HepG2 (cell line): Measurements from ENCODE around the gene CENPE.

ENCODE experiments used
- PHF20 ChIP-seq: sonication (generic); formaldehyde crosslinking; IDR thresholded peaks from 2 replicates; pipeline ENCODE4 v1.5.0; 2020; ENCODE audit warnings: mild to moderate bottlenecking, missing genetic modification reagents
- POLR2AphosphoS5 ChIP-seq: IDR thresholded peaks from 2 replicates; pipeline ENCODE4 v1.6.1; 2012; ENCODE audit warnings: low read depth, low read length
- REPIN1 ChIP-seq: sonication (generic); formaldehyde crosslinking; IDR thresholded peaks from 2 replicates; pipeline ENCODE4 v1.8.0; 2022; ENCODE audit warnings: missing genetic modification reagents, low read depth, mild to moderate bottlenecking, borderline replicate concordance
- SETDB1 ChIP-seq: sonication (generic); formaldehyde crosslinking; IDR thresholded peaks from 2 replicates; pipeline ENCODE4 v1.5.1; 2020; ENCODE audit warnings: missing genetic modification reagents, mild to moderate bottlenecking, borderline replicate concordance
- SMAD1 ChIP-seq: sonication (generic); formaldehyde crosslinking; IDR thresholded peaks from 2 replicates; pipeline ENCODE4 v1.4.0; 2020; ENCODE audit warnings: missing genetic modification reagents, low read depth, mild to moderate bottlenecking, borderline replicate concordance
- TFDP1 ChIP-seq: IDR thresholded peaks from 2 replicates; pipeline ENCODE4 v1.6.1; 2016; ENCODE audit warnings: missing compliant biosample characterization, missing genetic modification reagents, borderline replicate concordance
- ZBTB33 ChIP-seq: sonication (generic); formaldehyde crosslinking; IDR thresholded peaks from 2 replicates; pipeline ENCODE4 v1.4.0; 2020; ENCODE audit warnings: missing genetic modification reagents
- ZNF274 ChIP-seq: sonication (generic); formaldehyde crosslinking; IDR thresholded peaks from 2 replicates; pipeline ENCODE4 v1.5.1; 2020; ENCODE audit warnings: mild to moderate bottlenecking, missing genetic modification reagents

- TF ChIP-seq SETDB1 (CRISPR knock-in tag) (no peak), ZNF274 (no peak), SMAD1 (CRISPR knock-in tag) (no peak), REPIN1 (no peak), POLR2AphosphoS5 (no peak), TFDP1 (no peak), ZBTB33 (CRISPR knock-in tag) (no peak), PHF20 (CRISPR knock-in tag) (no peak)
These were observed 103.1 kb downstream of the CENPE start for GRCh38 chr4:103095080-103095479.
